ENCODE measurements around the gene RARB. TPM values are rescaled to one million over a fixed set of nuclear protein-coding genes. Genes with fewer than 3 reads are reported as not detected.

RARB gene
- total and polyA plus RNA-seq, 4 donors, result 1.5 to 24.5 (median 4.1) TPM

- DNase-seq, result no peak
- Histone ChIP-seq H3K27ac (ENCODE audit: low read depth in 1 of 2, low read length in 1 of 2) (peak overlapping the region in 1 of 2 donors; percentile 76), H3K36me3 (ENCODE audit: control insufficient read depth in 4 of 4, insufficient read depth in 4 of 4, low read length in 4 of 4) (peaks cover 0 to 22% (median 9%) of the 10 kb centered on the region in 4 donors), H3K9ac (ENCODE audit: insufficient read depth in 1 of 2, low read length in 2 of 2) (no peak overlapping the region), H3K27me3 (ENCODE audit: control insufficient read depth in 3 of 3, insufficient read depth in 3 of 3, low read length in 2 of 3) (no peaks in the 10 kb centered on the region), H3K9me3 (ENCODE audit: control insufficient read depth in 4 of 4, insufficient read depth in 3 of 4, low read length in 3 of 4) (no peaks in the 10 kb centered on the region), H3K4me3 (no peak overlapping the region), H3K4me1 (ENCODE audit: control insufficient read depth in 5 of 5, insufficient read depth in 5 of 5, low read length in 5 of 5) (peaks cover 0 to 12% (median 0%) of the 10 kb centered on the region in 5 donors)
- ATAC-seq (ENCODE audit: insufficient read depth, low FRiP score), result no peak
- 95 to 96% methylated on average over 16 of the region's 16 CpGs for WGBS, 2 donors
- TF ChIP-seq, protein P1, sequence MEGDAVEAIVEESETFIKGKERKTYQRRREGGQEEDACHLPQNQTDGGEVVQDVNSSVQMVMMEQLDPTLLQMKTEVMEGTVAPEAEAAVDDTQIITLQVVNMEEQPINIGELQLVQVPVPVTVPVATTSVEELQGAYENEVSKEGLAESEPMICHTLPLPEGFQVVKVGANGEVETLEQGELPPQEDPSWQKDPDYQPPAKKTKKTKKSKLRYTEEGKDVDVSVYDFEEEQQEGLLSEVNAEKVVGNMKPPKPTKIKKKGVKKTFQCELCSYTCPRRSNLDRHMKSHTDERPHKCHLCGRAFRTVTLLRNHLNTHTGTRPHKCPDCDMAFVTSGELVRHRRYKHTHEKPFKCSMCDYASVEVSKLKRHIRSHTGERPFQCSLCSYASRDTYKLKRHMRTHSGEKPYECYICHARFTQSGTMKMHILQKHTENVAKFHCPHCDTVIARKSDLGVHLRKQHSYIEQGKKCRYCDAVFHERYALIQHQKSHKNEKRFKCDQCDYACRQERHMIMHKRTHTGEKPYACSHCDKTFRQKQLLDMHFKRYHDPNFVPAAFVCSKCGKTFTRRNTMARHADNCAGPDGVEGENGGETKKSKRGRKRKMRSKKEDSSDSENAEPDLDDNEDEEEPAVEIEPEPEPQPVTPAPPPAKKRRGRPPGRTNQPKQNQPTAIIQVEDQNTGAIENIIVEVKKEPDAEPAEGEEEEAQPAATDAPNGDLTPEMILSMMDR (IDR thresholded peaks at IDR 0.05; ENCODE audit: control extremely low read depth, extremely low read depth), result no peak
Observed at GRCh38 chr3:25574172-25574765, 146.2 kb downstream of the RARB start.

DNA sequence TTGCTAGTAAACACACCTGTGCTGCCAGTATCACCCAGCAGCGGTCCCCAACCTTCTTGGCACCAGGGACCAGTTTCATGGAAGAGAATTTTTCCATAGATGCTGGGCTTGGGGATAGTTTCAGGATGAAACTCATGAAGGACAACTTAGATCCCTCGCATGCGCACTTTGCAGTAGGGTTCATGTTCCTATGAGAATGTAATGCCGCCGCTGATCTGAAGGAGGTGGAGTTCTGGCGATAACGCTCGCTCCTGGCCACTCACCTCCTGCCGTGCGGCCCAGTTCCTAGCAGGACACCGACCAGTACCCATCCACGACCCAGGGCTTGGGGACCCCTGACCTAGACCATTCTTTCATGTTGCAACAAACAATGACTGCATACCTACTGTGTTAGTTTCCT is 146.9 kb downstream of the RARB start:
- no peak overlapping the region for H3K27ac ChIP-seq (ENCODE audit: low read depth in 1 of 2, low read length in 1 of 2)
- H3K9me3 ChIP-seq (ENCODE audit: control insufficient read depth in 4 of 4, insufficient read depth in 3 of 4, low read length in 3 of 4), result no peaks in the 10 kb centered on the region
- 94 to 97% methylated on average over 12 of the region's 12 CpGs for WGBS, 2 donors
- peaks cover 0 to 22% (median 7%) of the 10 kb centered on the region in 4 donors for H3K36me3 ChIP-seq (ENCODE audit: control insufficient read depth in 4 of 4, insufficient read depth in 4 of 4, low read length in 4 of 4)
- no peak overlapping the region for H3K4me3 ChIP-seq
- ATAC-seq (ENCODE audit: insufficient read depth, low FRiP score), result no peak
- no peak for DNase-seq
- peaks cover 0 to 12% (median 3%) of the 10 kb centered on the region in 5 donors for H3K4me1 ChIP-seq (ENCODE audit: control insufficient read depth in 5 of 5, insufficient read depth in 5 of 5, low read length in 5 of 5)
- H3K9ac ChIP-seq (ENCODE audit: insufficient read depth in 1 of 2, low read length in 2 of 2), result no peak overlapping the region
- TF ChIP-seq, protein P1 (IDR thresholded peaks at IDR 0.05; ENCODE audit: control extremely low read depth, extremely low read depth), result no peak
- H3K27me3 ChIP-seq (ENCODE audit: control insufficient read depth in 3 of 3, insufficient read depth in 3 of 3, low read length in 2 of 3), result no peaks in the 10 kb centered on the region

- WGBS, 2 donors, result 81 to 83% methylated on average over 4 of the region's 4 CpGs
- ATAC-seq (ENCODE audit: insufficient read depth, low FRiP score) (no peak), DNase-seq (no peak)
- Histone ChIP-seq H3K4me3 (no peak overlapping the region), H3K4me1 (ENCODE audit: control insufficient read depth in 5 of 5, insufficient read depth in 5 of 5, low read length in 5 of 5) (peaks cover 0 to 12% (median 3%) of the 10 kb centered on the region in 5 donors), H3K27ac (ENCODE audit: low read depth in 1 of 2, low read length in 1 of 2) (no peak overlapping the region), H3K9me3 (ENCODE audit: control insufficient read depth in 4 of 4, insufficient read depth in 3 of 4, low read length in 3 of 4) (no peaks in the 10 kb centered on the region), H3K27me3 (ENCODE audit: control insufficient read depth in 3 of 3, insufficient read depth in 3 of 3, low read length in 2 of 3) (no peaks in the 10 kb centered on the region), H3K9ac (ENCODE audit: insufficient read depth in 1 of 2, low read length in 2 of 2) (no peak overlapping the region), H3K36me3 (ENCODE audit: control insufficient read depth in 4 of 4, insufficient read depth in 4 of 4, low read length in 4 of 4) (peaks cover 0 to 19% (median 9%) of the 10 kb centered on the region in 4 donors)
- TF ChIP-seq, protein P1 (IDR thresholded peaks at IDR 0.05; ENCODE audit: control extremely low read depth, extremely low read depth), result no peak
Observed at GRCh38 chr3:25576146-25576545, 148.1 kb downstream of the RARB start.
